Activated effector memory CD4-positive, alpha-beta T cell treated with Interleukin-2 at 50 U/mL for 16 hours (primary cell): ENCODE data around the gene PSTPIP1.

Experiments used
- DNase-seq: peaks from one replicate; pipeline ENCODE4 v3.0.0-alpha.2; 2020

Gene PSTPIP1

DNA sequence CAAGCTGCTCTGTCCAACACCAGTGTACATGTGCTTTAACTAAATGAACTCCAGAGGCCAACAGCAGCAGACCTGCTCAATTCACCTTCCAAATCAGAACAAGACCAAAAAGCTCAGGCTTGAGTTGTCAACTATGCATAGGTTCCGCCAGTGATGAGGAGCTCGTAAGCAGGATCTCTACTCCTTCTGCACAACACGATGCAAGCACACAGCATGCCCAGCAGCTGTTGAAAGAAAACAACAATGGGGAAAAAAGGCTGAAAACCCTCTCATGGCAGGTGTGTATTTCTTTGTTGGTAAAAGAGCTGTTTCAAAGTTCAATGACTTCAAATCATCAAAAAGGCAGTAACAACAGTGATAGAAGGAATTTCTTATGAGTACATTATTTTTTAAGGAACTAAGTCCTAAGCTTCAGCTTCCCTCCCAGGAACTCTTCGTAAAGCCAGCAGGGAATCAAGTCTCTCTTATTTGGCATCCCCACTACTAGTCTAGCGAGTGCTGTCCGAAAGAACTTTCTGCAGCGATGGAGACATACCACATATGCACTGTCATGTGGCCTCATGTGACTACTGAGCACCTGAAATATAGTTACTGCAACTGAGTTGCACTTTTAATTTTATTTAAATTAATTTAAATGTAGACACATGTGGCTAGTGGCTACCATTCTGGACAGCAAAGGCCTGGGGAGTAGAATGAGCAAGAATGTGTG lies 51.9 kb downstream of the PSTPIP1 start:
- DNase-seq = no peak

DNA sequence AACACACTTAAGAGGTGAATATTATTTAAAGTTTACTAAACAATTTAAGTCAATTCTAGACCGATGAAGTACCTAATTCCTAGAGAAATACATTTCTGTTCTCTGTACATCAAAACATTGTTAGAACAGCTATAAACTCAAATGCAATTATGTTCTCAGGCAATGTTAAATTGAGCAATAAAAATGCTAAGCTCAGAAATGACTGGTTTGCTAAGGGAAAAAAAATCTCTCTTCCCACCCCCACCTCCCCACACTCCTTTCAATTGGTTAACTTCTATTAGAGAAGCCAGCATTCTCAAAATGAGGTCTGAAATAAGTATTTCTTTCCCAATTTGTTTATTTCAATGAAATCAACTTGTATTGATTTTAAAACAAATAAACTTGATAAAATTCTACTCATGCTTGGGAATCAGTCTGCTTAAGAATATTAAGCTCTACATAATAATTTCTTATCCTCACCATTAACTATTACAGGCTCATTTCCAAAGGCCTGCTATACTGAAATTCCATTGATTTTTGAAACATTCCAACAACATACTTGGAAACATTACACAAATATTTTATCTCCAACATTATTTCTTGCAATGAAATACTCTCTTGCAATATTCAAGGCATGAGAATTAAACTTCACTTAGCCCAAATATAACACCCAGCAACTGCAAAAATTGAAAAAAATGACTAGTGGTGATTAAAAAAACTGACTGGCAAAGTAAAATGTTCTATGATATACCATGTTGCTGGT lies 53.4 kb downstream of the PSTPIP1 start:
- DNase-seq = no peak

GRCh38 chr15:77052556-77052955 lies 57.6 kb downstream of the PSTPIP1 start:
- no peak for DNase-seq

GRCh38 chr15:77053709-77054108 lies 58.8 kb downstream of the PSTPIP1 start:
- no peak for DNase-seq

DNA sequence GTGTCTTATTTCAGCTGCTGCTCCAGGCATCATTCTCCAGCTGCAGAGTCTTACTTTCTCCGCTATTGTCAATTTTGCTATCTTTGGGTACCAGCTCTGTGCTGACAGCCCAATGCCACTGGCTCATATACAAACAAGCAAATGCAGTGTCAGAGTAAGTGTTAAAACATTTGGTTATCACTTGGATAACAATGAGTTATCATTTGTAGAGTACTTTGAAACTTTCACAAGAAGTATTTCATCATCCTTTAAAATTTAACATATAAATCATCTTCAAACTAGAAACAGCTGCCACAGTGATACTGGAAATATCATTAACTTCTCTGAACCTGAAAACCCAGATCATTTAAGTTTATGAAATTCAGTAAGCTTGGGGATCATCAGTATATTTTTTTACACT lies 62.1 kb downstream of the PSTPIP1 start:
- no peak for DNase-seq

DNA sequence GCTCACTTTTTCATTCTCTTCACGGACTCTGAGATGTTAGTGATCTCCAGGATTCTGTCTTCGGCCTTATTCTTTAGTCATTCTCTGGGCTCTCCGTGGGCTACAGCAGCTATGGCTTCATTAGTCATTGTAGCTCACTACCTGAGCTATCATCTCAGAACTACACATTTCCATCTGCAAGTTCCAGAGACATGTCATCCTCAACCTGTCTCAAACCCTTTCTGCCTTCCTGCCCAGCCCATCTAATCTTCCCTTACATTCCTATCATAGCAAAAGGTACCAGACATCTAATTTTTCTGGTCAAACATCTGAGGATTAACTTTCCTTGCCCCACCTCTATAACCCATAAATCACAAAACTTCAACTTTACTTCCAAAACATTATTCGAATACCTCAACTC lies 62.8 kb downstream of the PSTPIP1 start:
- no peak for DNase-seq

DNA sequence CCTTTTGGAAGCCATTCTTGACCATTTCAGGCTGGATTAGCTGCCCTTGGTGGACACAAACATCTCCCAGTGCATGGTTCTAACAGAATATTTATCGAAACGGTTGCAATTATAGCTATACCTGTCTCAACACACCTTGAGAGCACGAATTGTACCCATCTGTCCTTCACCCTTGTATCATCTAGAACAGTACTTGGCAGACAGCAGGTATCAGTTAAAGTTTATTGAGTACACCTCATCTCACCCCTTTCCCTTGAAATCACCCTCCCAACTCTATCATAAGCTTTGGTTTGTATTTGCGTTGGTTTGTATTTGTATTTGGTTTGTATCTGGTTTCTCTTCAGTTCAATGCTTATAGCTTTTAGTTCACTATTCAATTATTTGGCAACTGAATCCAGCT lies 63.5 kb downstream of the PSTPIP1 start:
- DNase-seq = no peak

GRCh38 chr15:77059786-77060361 lies 64.9 kb downstream of the PSTPIP1 start:
- DNase-seq = no peak

DNA sequence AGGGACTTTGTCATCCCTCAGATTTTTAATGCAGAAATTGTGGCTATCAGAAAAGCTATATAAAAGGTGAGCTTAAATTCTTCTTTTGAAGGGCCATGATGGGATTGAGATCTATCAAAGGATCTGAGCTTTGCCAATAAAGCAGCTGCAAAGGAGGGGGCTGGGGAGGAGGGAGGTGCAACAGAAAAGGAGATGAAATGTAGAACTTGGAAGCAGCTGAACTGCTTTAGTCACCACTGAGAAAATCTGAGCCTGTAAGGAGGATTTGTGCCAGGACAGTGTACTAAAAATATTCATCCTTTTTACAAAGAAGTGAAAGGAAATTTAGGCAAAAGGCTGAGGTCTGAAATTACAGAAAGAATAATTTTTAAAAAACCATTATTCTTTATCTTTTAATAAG lies 65.6 kb downstream of the PSTPIP1 start:
- DNase-seq = no peak

DNA sequence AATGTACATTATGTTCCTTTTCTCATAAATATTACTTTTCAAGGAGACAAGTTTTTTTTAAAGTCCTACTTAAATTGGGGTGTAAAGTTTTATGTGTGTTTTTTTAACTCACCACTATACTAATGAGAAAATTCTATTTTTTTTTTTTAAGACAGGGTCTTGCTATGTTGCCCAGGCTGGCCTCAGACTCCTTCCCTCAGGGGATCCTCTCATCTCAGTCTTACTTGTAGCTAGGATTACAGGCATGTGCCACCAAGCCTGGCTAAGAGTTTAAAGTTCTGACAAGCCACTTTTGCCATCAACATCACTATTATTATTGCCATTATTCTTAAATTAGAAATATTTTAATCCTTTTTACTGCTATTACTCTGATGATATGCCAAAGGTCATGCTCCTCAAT lies 68.3 kb downstream of the PSTPIP1 start:
- no peak for DNase-seq

DNA sequence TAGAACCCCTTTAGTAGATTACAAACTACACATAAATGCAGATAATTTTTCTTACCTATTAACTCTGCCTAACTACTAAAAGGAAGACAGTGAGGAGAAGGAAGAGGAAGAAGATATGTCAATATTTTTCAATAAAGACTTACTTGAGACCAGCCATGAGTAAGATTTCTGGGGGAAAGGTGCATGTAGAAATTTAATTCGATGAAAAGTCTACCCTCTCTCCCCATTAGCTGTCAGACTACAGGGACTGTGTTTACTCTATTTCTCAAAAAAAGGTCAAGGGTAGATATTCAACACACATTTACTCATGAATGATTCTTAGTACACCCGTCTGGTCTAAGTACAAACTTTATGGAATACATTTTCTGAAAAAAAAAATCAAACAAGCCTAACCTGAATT lies 69.1 kb downstream of the PSTPIP1 start:
- DNase-seq = no peak

DNA sequence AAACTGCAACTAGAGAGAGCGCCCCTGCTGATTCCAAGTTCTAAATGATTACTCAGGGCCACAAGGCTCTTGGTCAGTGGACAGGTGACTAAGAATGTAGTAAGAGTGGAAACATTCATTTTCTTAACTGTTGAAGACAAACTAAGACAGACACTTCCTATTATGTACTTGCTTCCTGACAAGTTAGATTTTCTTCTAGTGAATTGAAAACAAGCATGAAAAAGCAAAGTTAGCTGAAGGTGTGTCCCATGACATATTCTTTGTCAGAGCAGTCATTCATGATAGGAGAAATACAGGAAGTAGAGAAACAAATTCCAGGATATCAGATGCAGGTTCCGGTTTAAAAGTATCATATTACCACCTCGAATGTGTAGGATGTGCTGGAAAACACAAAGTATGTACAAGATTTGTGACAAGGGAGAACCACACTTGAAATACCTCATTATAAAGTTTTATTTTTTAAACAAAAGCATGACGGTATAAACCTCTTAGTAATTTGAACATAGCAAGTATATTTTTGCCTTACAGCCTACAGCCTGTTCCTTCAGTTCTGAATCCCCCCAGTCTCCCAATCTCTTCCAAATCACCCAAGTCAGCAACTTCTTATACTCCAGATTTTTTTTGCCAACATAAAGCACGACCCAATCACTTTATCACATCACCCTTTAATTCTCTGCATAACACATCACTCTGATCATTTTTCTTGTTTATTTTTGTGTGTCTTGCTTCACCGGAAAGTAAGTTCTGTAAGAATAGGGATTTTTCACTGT lies 69.8 kb downstream of the PSTPIP1 start:
- DNase-seq = no peak

DNA sequence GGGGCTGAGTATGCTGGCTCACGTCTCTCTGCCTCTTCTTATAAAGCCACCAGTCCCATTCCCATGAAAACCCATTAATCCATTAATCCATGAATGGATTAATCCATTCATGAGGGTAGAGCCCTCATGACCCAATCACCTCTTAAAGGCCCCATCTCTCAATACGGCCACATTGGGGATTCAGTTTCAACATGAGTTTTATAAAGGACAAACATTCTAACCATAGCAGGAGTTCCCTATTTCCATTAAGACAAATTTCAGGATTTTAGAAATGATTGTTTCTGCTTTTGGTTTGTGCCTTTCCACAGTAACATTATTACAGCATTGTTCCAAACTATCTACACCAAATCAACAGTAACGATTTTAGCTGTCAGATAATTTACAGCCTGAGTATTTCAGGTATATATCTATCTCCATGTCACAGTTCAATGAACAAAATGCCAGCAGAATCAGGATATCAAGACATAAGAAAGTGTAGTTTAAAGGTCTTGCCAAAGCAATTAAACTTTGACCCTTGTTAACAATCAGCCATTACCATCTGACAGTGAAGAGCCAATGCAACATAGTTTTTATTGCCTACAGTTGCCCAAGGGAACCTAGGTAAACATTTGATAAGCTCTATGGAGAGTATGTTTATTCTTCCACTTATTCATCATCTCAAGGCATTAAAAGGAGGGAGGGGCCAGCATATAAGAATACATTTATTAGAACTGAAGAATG lies 72.2 kb downstream of the PSTPIP1 start:
- DNase-seq = no peak

GRCh38 chr15:77067691-77068367 lies 72.9 kb downstream of the PSTPIP1 start:
- DNase-seq = no peak

- no peak for DNase-seq
Measured at GRCh38 chr15:77068633-77069032, 73.7 kb downstream of the PSTPIP1 start.

DNA sequence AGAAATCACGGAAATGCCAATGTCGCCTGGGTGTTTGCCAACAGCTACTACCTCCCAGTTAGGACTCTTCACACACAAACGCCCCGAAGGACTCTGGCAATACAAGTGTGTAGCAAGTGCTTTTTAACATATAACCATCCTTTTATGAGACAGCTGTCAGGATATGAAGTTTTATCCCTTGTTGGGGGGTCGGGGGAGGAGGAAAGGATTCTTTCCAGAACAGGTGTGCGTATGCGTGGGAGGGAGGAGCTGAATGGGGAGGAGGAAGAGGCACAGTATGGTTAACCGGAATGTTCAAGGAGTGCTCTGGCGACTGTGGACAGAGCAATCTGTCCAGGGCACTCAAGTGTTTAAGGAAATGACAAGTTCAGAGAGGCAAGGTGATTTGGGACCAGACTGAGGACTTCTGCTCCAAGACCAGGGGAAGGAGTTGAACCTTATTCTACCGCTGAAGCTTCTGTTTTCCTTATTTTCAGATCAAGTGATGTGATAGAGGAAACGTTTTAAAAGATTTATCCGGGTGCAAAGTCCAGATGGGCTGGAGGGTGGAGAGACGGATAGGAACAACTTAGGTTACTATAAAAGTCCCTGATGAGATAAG lies 74.7 kb downstream of the PSTPIP1 start:
- no peak for DNase-seq

- DNase-seq = no peak
Measured at GRCh38 chr15:77070180-77070494, 75.2 kb downstream of the PSTPIP1 start.

DNA sequence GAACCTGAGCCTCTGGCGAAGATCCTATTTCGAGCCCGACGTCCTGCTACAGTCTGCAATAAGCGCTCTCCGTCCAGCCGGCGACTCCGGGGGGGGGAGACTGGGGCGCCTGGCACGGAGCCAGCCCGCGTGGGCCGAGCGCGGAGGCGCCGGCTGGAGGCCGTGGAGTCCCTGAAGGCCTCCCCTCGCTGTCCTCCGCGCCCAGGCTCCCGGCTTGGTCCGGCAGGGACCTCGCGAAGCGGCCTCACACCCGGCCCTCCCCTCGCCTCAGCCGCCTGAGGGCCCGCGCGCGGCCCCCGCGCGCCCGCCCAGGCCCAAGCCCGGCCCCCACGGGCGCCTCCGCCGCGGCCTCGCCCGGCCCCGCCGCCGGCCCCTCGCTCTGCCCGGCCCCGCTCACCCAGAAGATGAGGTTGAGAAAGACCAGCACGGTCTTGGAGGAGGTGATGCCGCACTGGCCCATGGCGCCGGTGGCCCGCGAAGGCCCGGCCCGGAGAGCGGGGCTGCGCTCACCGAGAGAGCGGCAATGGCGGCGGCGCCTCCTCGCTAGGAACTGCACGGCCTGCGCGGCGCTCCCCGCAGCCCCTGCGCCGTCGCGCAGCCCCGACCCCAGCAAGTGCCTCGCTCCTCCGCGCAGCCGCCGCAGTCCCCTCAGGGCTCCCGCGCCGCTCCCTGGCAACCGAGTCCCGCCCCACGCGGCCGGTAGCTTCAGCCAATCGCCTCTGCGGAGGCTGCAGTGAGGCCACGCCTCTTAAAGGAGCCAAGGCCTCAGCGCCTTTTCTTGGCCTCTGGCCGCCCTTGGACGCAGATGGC lies 75.8 kb downstream of the PSTPIP1 start, which contains the start of gene TSPAN3:
TSS of gene TSPAN3 (minus strand) at position 615 of the 810 bp plus-strand sequence. CDS start at position 460, 155 bp downstream.
- DNase-seq = peak; percentile 85

- DNase-seq = no peak
Measured at GRCh38 chr15:77071305-77072223, 76.6 kb downstream of the PSTPIP1 start.

DNA sequence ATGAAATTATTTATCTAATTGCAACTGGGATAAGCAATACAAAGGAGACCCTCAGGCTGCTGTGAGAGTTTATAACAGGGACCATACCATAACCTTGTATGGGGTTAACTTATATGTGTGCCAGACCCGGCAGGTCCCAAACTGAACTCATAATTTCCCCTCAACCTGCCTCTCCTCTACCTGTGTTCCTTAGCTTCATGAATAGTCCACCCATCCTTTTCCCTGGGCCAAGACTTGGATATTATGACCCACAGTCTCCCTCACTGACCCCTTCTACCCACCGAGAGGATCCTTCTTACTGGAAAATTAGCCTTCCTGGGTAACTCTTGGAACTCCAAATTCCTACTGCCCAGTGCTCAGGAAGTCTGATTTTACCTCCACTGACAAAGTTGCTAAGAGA lies 79.4 kb downstream of the PSTPIP1 start:
- DNase-seq = no peak
